Stimulated activated naive CD8-positive, alpha-beta T cell treated with anti-CD3 and anti-CD28 coated beads, Interleukin-15, amount 100 ng/mL, for 72 hours (primary cell): ENCODE results near the gene HNRNPK.

Experiments
- ATAC-seq: fragments of 150-1000 bp; cut with Tn5 transposase; 2 replicates; pipeline ENCODE4 v1.10.0; 2021; ENCODE audit warnings: mild to moderate bottlenecking, moderate library complexity
- DNase-seq, 2 donors: peaks; one replicate each; pipeline ENCODE4 v3.0.0; 2021 to 2022
- H3K27ac Mint-ChIP-seq, 2 donors: one replicate each; pipeline ENCODE4 v1.8.0; 2022; ENCODE audit warnings: mild to moderate bottlenecking in 2 of 2, mixed read lengths in 2 of 2, moderate library complexity in 2 of 2
- H3K27me3 Mint-ChIP-seq: one replicate; pipeline ENCODE4 v1.8.0; 2022; ENCODE audit warnings: mixed read lengths
- H3K4me1 Mint-ChIP-seq: one replicate; pipeline ENCODE4 v1.8.0; 2022; ENCODE audit warnings: mild to moderate bottlenecking, mixed read lengths
- H3K4me3 Mint-ChIP-seq, 2 donors: one replicate each; pipeline ENCODE4 v1.8.0; 2022; ENCODE audit warnings: mild to moderate bottlenecking in 2 of 2, mixed read lengths in 2 of 2, moderate library complexity in 1 of 2
- H3K9me3 Mint-ChIP-seq, 2 donors: one replicate each; pipeline ENCODE4 v1.8.0; 2022; ENCODE audit warnings: mixed read lengths in 2 of 2

The HNRNPK gene

DNA sequence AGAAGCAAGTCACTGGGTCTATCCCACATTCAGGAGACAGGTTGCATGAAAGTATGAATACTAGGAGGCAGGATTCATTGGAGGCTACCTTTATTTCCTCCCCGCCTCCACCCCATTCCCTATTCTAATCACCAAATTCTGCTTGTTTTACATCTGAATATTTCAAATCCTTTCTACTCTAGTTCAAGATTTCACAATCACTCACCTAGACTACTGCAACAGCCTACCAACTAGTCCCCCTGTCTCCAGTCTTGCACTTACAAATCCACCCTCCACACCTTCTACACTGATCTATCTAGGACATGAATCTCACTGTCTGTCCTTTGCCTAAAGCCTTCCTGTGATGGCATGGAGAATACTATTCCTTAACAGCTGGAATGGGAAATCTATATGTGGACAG is 52.4 kb downstream of the HNRNPK start:
- Mint-ChIP-seq H3K4me1 (peaks cover 9% of the 10 kb centered on the region), H3K9me3 (no peaks in the 10 kb centered on the region), H3K27ac (peak overlapping the region in 1 of 2 donors; percentile 44), H3K27me3 (no peaks in the 10 kb centered on the region), H3K4me3 (no peak overlapping the region)
- DNase-seq: no peak
- ATAC-seq: no peak

GRCh38 chr9:83920927-83921707 is 58.9 kb downstream of the HNRNPK start, which contains the start of gene KIF27:
Gene KIF27 (minus strand): TSS chr9:83921432. CDS start chr9:83915591, 5,841 bp downstream.
- DNase-seq (peak; percentile 94 to 97), ATAC-seq (peak; percentile 91)
- peak within 1 kb of the TSS; percentile 84 to 93 for H3K4me3 Mint-ChIP-seq
- peak within 1 kb of the TSS; percentile 95 for H3K27ac Mint-ChIP-seq
- H3K9me3 Mint-ChIP-seq: no peaks in the 10 kb centered on the region
- peaks cover 17% of the 10 kb centered on the region for H3K4me1 Mint-ChIP-seq
- no peaks in the 10 kb centered on the region for H3K27me3 Mint-ChIP-seq

- Mint-ChIP-seq H3K4me3 (peak overlapping the region; percentile 80), H3K27me3 (no peaks in the 10 kb centered on the region), H3K27ac (peak overlapping the region; percentile 92 to 94), H3K4me1 (peaks cover 17% of the 10 kb centered on the region), H3K9me3 (no peaks in the 10 kb centered on the region)
- ATAC-seq: no peak
- DNase-seq: no peak
These were observed 59.5 kb downstream of the HNRNPK start for GRCh38 chr9:83920469-83920926.

- H3K4me3 Mint-ChIP-seq: peak overlapping the region in 1 of 2 donors; percentile 39
- H3K27me3 Mint-ChIP-seq: no peaks in the 10 kb centered on the region
These were observed 60.9 kb downstream of the HNRNPK start for GRCh38 chr9:83919111-83919510.

More at GRCh38 chr9:83919111-83919510, 60.9 kb downstream of the HNRNPK start:
- Mint-ChIP-seq H3K9me3 (no peaks in the 10 kb centered on the region), H3K4me1 (peaks cover 17% of the 10 kb centered on the region), H3K27ac (no peak overlapping the region)
- ATAC-seq (no peak), DNase-seq (no peak)
